ENCODE results near the gene BCS1L.

The BCS1L gene

DNA sequence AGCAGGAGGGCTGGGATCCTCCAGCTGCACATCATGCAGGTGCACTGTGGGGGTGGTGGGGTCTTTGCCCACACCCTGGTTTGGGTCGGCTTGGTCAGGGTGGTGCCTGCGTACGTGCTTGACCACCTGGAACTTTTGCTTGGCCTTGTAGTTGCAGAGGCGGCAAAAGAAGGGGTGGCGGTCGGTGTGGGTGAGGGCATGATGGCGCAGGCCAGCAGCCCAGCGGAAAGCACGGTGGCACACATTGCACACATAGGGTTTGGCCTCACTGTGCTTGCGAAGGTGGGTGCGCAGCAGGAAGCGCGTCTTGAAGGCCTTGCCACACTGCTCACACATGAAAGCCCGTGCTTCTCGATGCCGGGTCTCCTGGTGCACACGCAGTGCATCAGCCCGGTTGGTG lies 21.1 kb upstream of the BCS1L start:
- Histone ChIP-seq H3K4me1 (ENCODE audit: control insufficient read depth, insufficient read depth, low read length) (no peaks in the 10 kb centered on the region), H3K9me3 (ENCODE audit: control insufficient read depth, low read length) (no peaks in the 10 kb centered on the region), H3K27me3 (replicated peaks; ENCODE audit: control insufficient read depth, insufficient read depth, low read length) (no peaks in the 10 kb centered on the region), H3K9ac (ENCODE audit: low read length) (no peak overlapping the region), H3K4me3 (ENCODE audit: low read length) (no peak overlapping the region), H3K36me3 (ENCODE audit: control insufficient read depth, insufficient read depth, low read length, severe bottlenecking) (peaks cover 87% of the 10 kb centered on the region)
- no peak for DNase-seq (ENCODE audit: low read depth)

- H3K4me3 ChIP-seq (ENCODE audit: low read length), result no peak overlapping the region
- peaks cover 14% of the 10 kb centered on the region for H3K4me1 ChIP-seq (ENCODE audit: control insufficient read depth, insufficient read depth, low read length)
- DNase-seq (ENCODE audit: low read depth), result no peak
- peaks cover 78% of the 10 kb centered on the region for H3K36me3 ChIP-seq (ENCODE audit: control insufficient read depth, insufficient read depth, low read length, severe bottlenecking)
- no peak overlapping the region for H3K9ac ChIP-seq (ENCODE audit: low read length)
- no peaks in the 10 kb centered on the region for H3K9me3 ChIP-seq (ENCODE audit: control insufficient read depth, low read length)
- no peaks in the 10 kb centered on the region for H3K27me3 ChIP-seq (replicated peaks; ENCODE audit: control insufficient read depth, insufficient read depth, low read length)
Measured at GRCh38 chr2:218642121-218642656, 17.3 kb upstream of the BCS1L start.

- DNase-seq (ENCODE audit: low read depth), result no peak
- Histone ChIP-seq H3K4me3 (ENCODE audit: low read length) (no peak overlapping the region), H3K27me3 (replicated peaks; ENCODE audit: control insufficient read depth, insufficient read depth, low read length) (no peaks in the 10 kb centered on the region), H3K4me1 (ENCODE audit: control insufficient read depth, insufficient read depth, low read length) (peaks cover 14% of the 10 kb centered on the region), H3K36me3 (ENCODE audit: control insufficient read depth, insufficient read depth, low read length, severe bottlenecking) (peaks cover 78% of the 10 kb centered on the region), H3K9me3 (ENCODE audit: control insufficient read depth, low read length) (no peaks in the 10 kb centered on the region), H3K9ac (ENCODE audit: low read length) (no peak overlapping the region)
Measured at GRCh38 chr2:218642786-218643185, 16.7 kb upstream of the BCS1L start.

DNA sequence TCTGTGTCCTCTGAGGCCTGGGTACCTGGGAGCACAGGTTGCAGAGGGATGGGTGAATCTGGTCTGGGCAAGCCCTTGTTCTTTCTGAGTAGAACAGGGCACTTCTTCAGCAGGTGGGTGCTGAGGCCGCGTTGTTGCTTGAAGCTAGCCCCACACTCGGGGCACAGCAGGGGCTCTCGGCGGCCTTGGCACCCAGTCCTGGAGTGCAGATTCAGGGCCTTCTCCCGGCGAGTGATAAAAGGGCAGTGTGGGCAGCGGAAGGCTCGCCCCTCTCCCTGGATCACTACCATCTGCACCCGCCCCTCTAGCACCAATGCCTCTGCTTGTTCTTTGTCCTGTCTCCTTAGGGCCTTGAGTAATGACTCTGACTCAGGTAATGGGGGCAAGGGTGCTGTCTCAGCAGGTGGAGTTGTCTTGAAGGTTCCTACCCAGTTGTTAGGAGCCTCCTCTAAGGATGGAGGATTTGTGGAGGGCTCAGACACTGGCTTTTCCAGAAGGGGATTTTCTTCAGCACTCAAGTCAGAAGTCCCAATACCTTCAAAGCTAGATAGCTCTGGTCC lies 15.7 kb upstream of the BCS1L start:
- H3K4me1 ChIP-seq (ENCODE audit: control insufficient read depth, insufficient read depth, low read length), result peaks cover 14% of the 10 kb centered on the region
- no peak overlapping the region for H3K4me3 ChIP-seq (ENCODE audit: low read length)
- no peak for DNase-seq (ENCODE audit: low read depth)
- H3K9ac ChIP-seq (ENCODE audit: low read length), result no peak overlapping the region
- no peaks in the 10 kb centered on the region for H3K9me3 ChIP-seq (ENCODE audit: control insufficient read depth, low read length)
- no peaks in the 10 kb centered on the region for H3K27me3 ChIP-seq (replicated peaks; ENCODE audit: control insufficient read depth, insufficient read depth, low read length)
- peaks cover 78% of the 10 kb centered on the region for H3K36me3 ChIP-seq (ENCODE audit: control insufficient read depth, insufficient read depth, low read length, severe bottlenecking)

- H3K36me3 ChIP-seq (ENCODE audit: control insufficient read depth, insufficient read depth, low read length, severe bottlenecking), result peaks cover 80% of the 10 kb centered on the region
- peaks cover 14% of the 10 kb centered on the region for H3K4me1 ChIP-seq (ENCODE audit: control insufficient read depth, insufficient read depth, low read length)
Measured at GRCh38 chr2:218644721-218645120, 14.8 kb upstream of the BCS1L start.

DNA sequence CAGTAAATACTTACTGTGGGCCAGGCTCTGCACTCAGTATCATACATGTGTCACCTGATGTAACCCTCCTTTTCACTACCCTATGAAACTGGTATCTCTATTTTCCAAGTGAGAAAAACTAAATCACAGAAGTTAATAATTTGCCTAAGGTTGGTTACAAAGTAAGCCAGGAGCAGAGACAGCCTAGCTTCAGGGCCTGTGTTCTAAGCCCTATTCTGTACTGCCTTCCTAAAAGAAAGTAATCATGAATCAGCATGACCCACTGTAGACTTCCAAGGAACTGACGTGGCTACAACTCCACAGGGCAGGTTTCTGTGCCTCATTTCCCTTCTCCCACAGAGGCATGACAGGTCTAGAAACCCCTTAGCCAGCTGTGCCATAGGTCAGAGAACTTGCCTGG lies 14.4 kb upstream of the BCS1L start:
- no peak for DNase-seq (ENCODE audit: low read depth)
- peak overlapping the region; percentile 60 for H3K9ac ChIP-seq (ENCODE audit: low read length)
- H3K4me3 ChIP-seq (ENCODE audit: low read length), result no peak overlapping the region
- H3K36me3 ChIP-seq (ENCODE audit: control insufficient read depth, insufficient read depth, low read length, severe bottlenecking), result peaks cover 82% of the 10 kb centered on the region
- H3K4me1 ChIP-seq (ENCODE audit: control insufficient read depth, insufficient read depth, low read length), result peaks cover 14% of the 10 kb centered on the region
- no peaks in the 10 kb centered on the region for H3K27me3 ChIP-seq (replicated peaks; ENCODE audit: control insufficient read depth, insufficient read depth, low read length)
- H3K9me3 ChIP-seq (ENCODE audit: control insufficient read depth, low read length), result no peaks in the 10 kb centered on the region

More at GRCh38 chr2:218644721-218645120, 14.8 kb upstream of the BCS1L start:
- no peak for DNase-seq (ENCODE audit: low read depth)
- H3K9ac ChIP-seq (ENCODE audit: low read length), result peak overlapping the region; percentile 60
- no peaks in the 10 kb centered on the region for H3K27me3 ChIP-seq (replicated peaks; ENCODE audit: control insufficient read depth, insufficient read depth, low read length)
- no peak overlapping the region for H3K4me3 ChIP-seq (ENCODE audit: low read length)
- no peaks in the 10 kb centered on the region for H3K9me3 ChIP-seq (ENCODE audit: control insufficient read depth, low read length)

- Histone ChIP-seq H3K36me3 (ENCODE audit: control insufficient read depth, insufficient read depth, low read length, severe bottlenecking) (peaks cover 82% of the 10 kb centered on the region), H3K9ac (ENCODE audit: low read length) (no peak overlapping the region), H3K4me1 (ENCODE audit: control insufficient read depth, insufficient read depth, low read length) (peaks cover 22% of the 10 kb centered on the region), H3K9me3 (ENCODE audit: control insufficient read depth, low read length) (no peaks in the 10 kb centered on the region), H3K4me3 (ENCODE audit: low read length) (no peak overlapping the region), H3K27me3 (replicated peaks; ENCODE audit: control insufficient read depth, insufficient read depth, low read length) (no peaks in the 10 kb centered on the region)
- DNase-seq (ENCODE audit: low read depth), result peak; percentile 81
Measured at GRCh38 chr2:218648088-218648786, 11.2 kb upstream of the BCS1L start.

DNA sequence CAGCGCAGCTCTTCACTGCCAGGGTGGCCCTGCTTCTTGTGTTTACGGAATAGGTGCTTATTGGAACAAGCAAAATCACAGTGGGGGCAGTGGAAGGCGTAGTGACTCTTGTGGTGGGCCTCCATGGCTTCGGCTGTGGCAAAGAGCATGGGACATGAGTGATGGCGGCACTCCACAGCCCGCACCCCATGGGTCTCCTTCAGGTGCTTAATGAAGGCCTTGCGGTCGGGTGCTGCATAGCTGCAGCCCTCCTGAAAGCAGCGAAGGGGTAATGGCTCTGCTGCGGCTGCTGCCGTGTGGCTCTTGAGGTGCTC lies 10.7 kb upstream of the BCS1L start:
- Histone ChIP-seq H3K27me3 (replicated peaks; ENCODE audit: control insufficient read depth, insufficient read depth, low read length) (no peaks in the 10 kb centered on the region), H3K4me1 (ENCODE audit: control insufficient read depth, insufficient read depth, low read length) (peaks cover 22% of the 10 kb centered on the region), H3K4me3 (ENCODE audit: low read length) (no peak overlapping the region), H3K36me3 (ENCODE audit: control insufficient read depth, insufficient read depth, low read length, severe bottlenecking) (peaks cover 81% of the 10 kb centered on the region), H3K9me3 (ENCODE audit: control insufficient read depth, low read length) (no peaks in the 10 kb centered on the region), H3K9ac (ENCODE audit: low read length) (no peak overlapping the region)
- no peak for DNase-seq (ENCODE audit: low read depth)

DNA sequence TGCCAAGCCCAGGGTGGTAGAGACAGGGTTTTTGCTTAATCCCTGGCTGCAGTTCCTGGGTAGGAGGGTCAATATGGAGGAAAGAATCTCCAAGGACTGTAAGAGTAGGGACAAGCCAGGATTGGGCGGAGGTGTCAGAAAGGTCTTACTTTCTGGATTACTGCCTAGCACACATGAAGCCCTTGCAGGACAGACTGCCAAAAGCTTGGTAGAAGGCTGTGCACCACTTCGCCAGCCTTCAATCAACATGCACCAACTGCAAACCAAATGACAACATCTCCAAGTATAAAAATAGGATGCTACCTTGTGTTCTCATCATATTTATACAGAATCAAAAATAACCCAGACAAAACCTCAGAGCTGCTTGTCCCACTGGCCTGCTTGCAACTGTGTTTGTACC lies 3.7 kb upstream of the BCS1L start:
- Histone ChIP-seq H3K36me3 (ENCODE audit: control insufficient read depth, insufficient read depth, low read length, severe bottlenecking) (peaks cover 46% of the 10 kb centered on the region), H3K4me3 (ENCODE audit: low read length) (no peak overlapping the region), H3K9me3 (ENCODE audit: control insufficient read depth, low read length) (no peaks in the 10 kb centered on the region), H3K4me1 (ENCODE audit: control insufficient read depth, insufficient read depth, low read length) (peaks cover 19% of the 10 kb centered on the region), H3K27me3 (replicated peaks; ENCODE audit: control insufficient read depth, insufficient read depth, low read length) (no peaks in the 10 kb centered on the region), H3K9ac (ENCODE audit: low read length) (no peak overlapping the region)
- no peak for DNase-seq (ENCODE audit: low read depth)

DNA sequence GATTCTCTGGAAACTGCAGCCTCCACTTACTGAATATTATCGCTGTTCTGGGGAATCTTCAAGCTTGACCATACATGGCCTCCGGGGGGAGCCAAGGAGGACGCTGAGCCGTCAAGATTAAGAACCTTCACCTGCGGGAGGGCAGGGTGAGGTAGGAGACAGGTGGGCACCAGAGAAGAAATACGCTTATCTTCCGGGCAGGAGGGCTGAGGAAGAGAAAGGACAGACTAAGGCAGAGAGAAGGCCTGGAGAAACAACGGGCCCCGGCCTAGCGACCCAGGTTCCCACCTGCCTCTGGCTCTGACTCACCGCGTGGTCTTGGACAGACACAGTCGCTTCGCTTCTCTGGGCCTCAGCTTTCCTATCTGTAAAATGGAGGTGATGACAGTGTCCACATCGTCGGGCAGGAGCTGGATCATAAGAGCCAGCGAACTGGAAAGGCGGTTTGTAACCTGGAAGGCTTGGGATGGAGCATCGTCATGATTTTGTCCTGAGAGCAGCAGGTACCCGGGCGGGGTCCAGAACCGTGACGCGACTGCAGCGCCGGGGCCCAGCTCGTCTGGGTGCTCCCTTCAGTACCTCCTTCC lies 719 bp upstream of the BCS1L start:
- Histone ChIP-seq H3K4me3 (ENCODE audit: low read length) (peak overlapping the region; percentile 94), H3K9me3 (ENCODE audit: control insufficient read depth, low read length) (no peaks in the 10 kb centered on the region), H3K4me1 (ENCODE audit: control insufficient read depth, insufficient read depth, low read length) (peaks cover 11% of the 10 kb centered on the region), H3K36me3 (ENCODE audit: control insufficient read depth, insufficient read depth, low read length, severe bottlenecking) (peaks cover 46% of the 10 kb centered on the region), H3K9ac (ENCODE audit: low read length) (peak overlapping the region; percentile 88), H3K27me3 (replicated peaks; ENCODE audit: control insufficient read depth, insufficient read depth, low read length) (no peaks in the 10 kb centered on the region)
- DNase-seq (ENCODE audit: low read depth), result peak; percentile 70

DNA sequence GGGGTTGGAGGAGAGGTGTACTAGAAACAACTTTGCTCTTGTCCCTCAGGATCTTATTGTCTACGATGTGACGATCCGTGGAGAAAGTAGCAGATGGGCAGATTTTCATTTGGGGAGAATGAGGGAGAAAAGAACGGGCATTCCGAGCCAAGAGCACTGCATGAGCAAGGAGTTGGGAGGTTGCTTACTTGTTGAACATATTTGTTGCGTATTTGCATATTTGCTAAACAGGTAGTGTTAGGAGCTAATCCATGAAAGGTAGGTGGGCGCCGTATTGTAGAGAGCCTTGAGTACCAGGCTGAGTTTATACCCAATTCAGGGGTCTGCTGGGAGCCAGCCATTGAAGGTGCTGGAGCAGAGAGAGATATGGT lies 490 bp downstream of the BCS1L start:
- Histone ChIP-seq H3K27me3 (replicated peaks; ENCODE audit: control insufficient read depth, insufficient read depth, low read length) (no peaks in the 10 kb centered on the region), H3K36me3 (ENCODE audit: control insufficient read depth, insufficient read depth, low read length, severe bottlenecking) (peaks cover 47% of the 10 kb centered on the region)
- DNase-seq (ENCODE audit: low read depth), result no peak

More for the DNA sequence above, 490 bp downstream of the BCS1L start:
- Histone ChIP-seq H3K4me3 (ENCODE audit: low read length) (peak overlapping the region; percentile 94), H3K9me3 (ENCODE audit: control insufficient read depth, low read length) (no peaks in the 10 kb centered on the region), H3K4me1 (ENCODE audit: control insufficient read depth, insufficient read depth, low read length) (peaks cover 11% of the 10 kb centered on the region), H3K9ac (ENCODE audit: low read length) (peak overlapping the region; percentile 88)

Data from adipocyte (in vitro differentiated cells).